H1 (cell line): Measurements from ENCODE around the gene SHH. TPM values are rescaled to one million over a fixed set of nuclear protein-coding genes. Genes with fewer than 3 reads are reported as not detected.

Source experiments
- ASH2L ChIP-seq: fragments of 200-600, 300-600 bp; sonication (generic); IDR thresholded peaks from one replicate; pipeline ENCODE4 v1.7.1; 2017; ENCODE audit warnings: low read length
- NANOG ChIP-seq: IDR thresholded peaks from 2 replicates; pipeline ENCODE4 v1.6.1; 2011; ENCODE audit warnings: low read length, low read depth, mild to moderate bottlenecking, inconsistent platforms; ENCODE audit not compliant: insufficient read depth, poor library complexity, severe bottlenecking
- RNF2 ChIP-seq: fragments of 200-900, 300-1000 bp; sonication (generic); IDR thresholded peaks from 2 replicates; pipeline ENCODE4 v1.7.1; 2016; ENCODE audit warnings: borderline replicate concordance, low read depth, mild to moderate bottlenecking, antibody characterized with exemption, low read length; ENCODE audit not compliant: poor library complexity, severe bottlenecking; ENCODE audit errors: missing control alignments
- TAF1 ChIP-seq: IDR thresholded peaks from 2 replicates; pipeline ENCODE4 v1.6.1; 2011; ENCODE audit warnings: mild to moderate bottlenecking, low read depth, low read length
- ZNF274 ChIP-seq: IDR thresholded peaks from 2 replicates; pipeline ENCODE4 v1.7.0; 2012; ENCODE audit warnings: low read length, borderline replicate concordance; ENCODE audit errors: extremely low read depth
- polyA plus RNA-seq, 7 experiments: library from polyadenylated mRNA; depleted of rRNA in 3 of 7; stranded (reverse) in 5 of 7; unstranded in 2 of 7; fragments of >200 nt in 5 of 7; fragments of 200-250 nt in 2 of 7; gene quantifications; 1 replicate in 5 of 7; 2 replicates in 1 of 7; 4 replicates in 1 of 7; pipeline versions ENCODE4 v1.2.1 to v1.2.3, GENCODE V29; 2011 to 2013; ENCODE audit warnings: missing spikeins in 2 of 7, mixed read lengths in 2 of 7
- total RNA-seq: library from RNA; stranded (reverse); fragmentation: NEBNext Ultra II Directional; extraction: Animal tissue kit (Norgen Biotek cat#: 25700); gene quantifications from 2 replicates; pipeline ENCODE4 v1.2.1, GENCODE V29; 2021

Gene SHH
- total and polyA plus RNA-seq, 2 of the 8 experiments (the other 6 are each of a cell fraction or from before 2014, with no cell fraction given) = not detected

GRCh38 chr7:155792999-155793560 is 19.2 kb downstream of the SHH start (continued):
- TF ChIP-seq ASH2L (no peak), ZNF274 (no peak), NANOG (no peak), RNF2 (no peak), TAF1 (no peak)
